HK-2 (cell line): ENCODE data around the gene MYO3B.
"Not testable (repeated sequence)": the region's sequence is repeated elsewhere in the genome, so short reads cannot be mapped to it uniquely, and the experiment has no call there.

ENCODE experiments used
- DNase-seq: peaks from one replicate; pipeline ENCODE4 v3.0.0-alpha.2; 2018; ENCODE audit not compliant: unreplicated experiment

Gene MYO3B

DNA sequence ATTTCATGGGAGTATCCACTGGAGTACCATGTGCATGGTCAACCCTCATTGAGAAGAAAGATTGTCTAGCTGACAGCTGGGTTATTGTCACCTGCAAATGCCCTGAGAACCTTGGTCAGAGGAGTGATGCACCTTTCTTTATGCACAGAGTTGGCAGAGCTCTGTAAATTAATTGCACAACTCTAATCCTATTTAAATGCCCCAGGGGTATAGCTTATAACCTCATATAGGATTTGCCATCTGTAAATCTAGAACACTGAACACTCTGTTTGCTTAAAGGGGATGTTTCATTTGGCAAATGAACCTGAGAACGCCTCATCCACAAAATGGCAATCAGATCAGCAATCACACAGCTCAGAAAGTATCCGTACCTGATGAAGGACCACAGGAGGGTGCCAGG, 465.4 kb downstream of the MYO3B start:
- no peak for DNase-seq

DNA sequence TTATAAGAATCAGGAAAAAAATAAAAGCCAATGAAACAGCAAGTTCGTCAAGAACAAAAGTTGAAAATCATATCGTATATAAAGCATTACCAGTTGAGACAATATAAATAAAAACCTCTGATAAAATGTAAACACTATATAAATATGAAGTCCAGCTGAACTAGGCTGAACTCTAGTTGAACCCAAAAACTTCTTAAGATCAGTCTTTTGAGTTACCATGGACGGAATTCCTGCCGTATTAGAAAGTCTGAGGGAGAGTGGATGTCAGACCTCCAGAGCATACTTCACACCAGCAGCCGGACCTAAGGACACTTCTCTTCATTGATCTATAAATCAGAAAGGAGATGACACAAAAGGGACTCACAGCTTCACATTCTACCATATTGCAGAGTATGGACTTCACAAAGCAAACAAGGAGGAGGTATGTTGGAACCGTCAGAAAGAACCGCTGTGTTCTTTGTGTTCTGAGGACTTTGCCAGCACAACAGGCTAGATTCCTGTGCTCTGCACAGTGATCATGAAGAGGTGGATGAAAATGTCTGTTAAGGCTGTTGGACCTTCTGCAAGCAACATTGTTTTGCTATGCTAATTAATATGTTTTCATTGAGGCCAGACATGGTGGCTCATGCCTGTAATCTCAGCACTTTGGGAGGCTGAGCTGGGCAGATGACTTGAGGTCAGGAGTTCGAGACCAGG, 469.9 kb downstream of the MYO3B start:
- DNase-seq: no peak

DNA sequence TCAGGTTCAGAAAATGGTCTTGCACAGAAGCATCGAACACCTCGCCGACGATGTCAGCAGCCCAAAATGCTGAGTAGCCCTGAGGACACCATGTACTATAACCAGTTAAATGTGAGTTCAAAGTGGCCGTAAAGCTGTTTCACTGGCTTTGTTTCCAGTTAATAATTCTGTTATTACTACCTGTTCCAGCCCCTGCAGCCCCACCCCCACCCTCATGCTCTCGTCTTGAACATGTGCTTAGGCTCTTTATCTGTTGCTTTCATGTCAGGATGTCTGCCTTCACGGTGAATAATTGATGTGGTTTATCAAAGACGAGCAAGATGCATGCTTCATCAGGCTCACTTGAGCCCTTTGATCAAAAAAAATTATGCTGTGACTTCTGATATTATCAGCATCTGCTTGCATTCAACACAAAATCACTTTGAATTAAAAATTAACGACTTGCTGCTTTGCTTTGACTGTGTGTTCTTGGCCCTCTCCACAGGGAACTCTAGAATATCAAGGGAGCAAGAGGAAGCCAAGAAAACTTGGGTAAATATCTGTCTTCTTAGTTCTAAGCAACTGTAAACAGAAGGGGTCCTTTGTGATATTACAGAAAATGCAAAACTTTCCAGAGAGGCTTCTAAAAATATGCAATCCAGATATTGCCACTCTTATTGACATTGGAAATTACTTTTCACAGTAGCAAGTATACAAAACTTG, 473.8 kb downstream of the MYO3B start:
- no peak for DNase-seq

DNA sequence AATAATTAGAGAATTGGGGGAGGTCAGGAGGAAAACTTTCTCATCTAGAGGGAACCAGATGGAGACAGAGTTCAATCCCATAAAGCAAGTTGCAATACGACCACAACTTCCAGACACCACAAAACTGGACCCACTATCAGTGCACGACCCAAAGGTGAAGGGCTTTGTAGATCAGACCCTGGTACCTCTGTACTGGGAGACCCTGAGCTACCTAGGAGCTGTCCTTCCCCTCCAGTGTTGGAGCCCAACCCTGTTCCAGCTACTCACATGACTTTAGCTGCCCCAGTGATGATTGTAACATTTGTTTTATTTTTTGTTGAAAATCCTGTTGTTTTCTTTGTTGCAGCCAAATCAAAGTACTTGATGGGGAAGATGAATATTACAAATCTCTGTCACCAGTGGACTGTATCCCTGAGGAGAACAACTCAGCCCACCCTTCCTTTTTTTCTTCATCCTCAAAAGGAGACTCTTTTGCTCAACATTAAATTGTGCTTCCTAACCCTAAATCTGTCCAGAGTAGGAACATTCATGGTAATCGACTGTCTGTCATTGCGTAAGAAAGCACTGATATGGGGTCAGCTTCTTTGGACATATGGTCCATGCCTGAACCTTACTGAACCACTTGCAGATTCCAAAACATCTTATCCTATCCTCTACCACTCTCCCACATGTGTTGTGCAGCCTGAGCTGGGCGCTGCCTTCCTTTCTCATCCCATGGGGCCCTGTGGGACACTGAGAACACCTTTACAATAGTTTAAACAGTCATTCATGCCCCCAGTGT, 474.9 kb downstream of the MYO3B start:
- no peak for DNase-seq

DNA sequence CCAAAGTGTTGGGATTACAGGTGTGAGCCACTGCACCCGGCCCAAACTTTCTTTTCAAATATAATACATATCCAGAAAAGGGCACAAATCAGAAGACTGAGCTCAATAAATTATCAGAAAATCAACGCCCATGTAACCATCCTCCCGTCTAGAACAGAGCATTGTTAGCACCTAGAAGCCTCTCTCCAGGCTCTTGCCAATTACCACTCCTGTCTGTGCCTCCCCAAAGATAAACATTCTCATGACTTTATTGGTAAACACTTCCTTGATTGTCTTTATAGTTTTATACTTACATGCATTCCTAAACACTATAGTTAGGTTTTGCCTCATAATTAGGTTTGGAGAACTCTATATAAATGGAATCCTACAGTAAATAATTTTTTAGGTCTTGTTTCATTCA, 478.7 kb downstream of the MYO3B start:
- DNase-seq: no peak

DNA sequence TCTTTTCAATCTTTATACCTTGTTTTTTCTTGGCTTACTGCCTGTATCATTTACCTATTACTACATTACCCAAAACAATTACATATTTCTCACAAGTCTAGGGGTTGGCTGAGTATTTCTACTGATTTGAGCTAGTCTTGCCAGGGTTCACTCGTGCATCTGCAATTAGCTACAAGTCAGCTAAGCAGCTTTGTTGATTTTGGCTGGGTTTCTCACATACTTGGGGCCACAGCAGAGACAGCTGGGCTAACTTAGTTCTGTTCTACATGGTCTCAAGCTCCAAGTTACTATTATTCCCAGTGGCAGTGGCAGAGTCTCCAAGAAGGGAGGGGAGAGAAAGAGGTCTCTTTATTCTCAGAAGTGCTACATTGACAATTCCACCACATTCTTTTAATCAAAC, 482.5 kb downstream of the MYO3B start:
- no peak for DNase-seq

DNA sequence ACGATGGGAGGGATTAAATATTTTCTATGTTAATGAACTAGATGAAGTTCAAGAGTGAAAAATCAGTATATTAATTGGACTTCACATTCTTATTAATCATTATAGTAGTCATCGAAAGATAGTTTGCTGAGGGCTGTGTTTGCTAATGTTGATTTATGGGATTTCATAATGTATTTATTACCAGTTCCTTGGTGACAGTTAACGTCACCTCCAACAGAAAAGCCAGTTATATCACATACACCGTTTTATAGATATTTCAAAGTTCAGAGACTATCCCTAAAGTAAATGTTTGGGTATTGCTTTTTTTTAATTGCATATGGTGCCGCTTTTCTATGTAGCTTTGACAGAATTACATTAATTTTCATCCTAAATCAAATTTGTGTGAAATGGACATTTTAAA, 487.8 kb downstream of the MYO3B start:
- no peak for DNase-seq

DNA sequence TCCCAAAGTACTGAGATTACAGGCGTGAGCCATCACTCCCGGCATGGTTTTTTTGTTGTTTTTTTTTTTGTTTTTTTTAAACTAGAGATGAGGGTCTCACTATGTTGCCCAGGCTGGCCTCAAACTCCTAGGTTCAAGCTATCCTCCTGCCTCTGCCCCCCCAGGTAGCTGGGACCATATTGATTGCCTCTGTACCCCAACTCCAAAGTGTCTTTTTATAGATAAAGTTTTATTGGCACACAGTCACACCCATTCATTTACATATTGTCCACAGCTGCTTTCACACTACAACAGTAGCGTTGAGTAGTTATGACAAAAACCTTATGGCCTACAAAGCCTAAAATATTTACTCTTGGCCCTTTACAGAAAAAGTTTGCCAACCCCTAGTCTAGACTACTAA, 492.0 kb downstream of the MYO3B start:
- DNase-seq: no peak

DNA sequence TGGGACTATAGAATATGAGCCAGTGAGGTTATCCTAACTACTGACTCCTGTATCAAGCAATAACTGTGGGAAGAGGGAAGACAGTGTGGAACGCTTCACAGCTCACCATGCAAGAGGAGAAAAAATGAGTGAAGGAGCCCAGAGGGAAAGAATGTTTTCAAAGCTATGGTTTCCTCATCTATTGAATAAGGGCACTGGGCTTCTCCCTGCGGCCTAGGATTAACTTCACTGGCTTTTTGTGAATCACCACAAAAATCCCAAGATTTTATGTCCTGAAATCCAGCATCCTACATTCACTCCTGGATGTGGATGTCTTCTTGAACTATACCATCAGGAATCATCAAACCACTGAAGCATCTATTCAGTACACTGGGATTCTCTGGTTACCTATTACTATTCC, 492.7 kb downstream of the MYO3B start:
- DNase-seq: no peak

DNA sequence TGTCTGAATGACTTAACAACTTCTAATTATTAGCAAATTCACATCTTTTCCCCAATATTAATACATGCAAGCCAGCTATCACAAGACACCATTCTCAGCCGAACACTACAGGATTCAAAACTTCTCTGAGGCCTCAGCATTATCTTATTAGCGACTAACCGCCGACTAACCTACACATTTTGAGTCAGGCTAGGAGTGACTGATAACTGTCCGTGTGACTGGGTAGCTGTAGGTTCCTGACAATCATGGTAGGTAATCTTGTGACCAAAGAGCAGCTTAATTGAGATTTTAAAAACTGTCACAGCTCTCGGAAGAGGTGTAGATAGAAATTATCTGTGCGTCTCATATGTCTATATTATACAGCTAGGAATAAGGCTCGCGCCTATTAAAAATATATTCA, 493.1 kb downstream of the MYO3B start:
- no peak for DNase-seq

DNA sequence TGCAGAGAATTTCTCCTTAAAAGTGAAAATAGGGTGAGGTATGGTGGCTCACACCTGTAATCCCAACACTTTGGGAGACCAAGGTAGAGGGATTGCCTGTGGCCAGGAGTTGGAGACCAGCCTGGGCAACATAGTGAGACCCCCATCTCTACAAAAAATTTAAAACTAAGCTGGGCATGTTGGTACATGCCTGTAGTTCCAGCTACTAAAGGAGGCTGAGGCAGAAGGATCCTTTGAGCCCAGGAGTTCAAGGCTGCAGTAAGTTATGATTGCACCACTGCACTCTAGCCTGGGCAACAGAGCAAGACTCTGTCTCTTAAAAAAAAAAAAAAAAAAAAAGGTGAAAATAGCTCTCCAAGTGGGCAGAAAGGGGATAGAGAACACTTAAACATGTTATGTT, 496.3 kb downstream of the MYO3B start:
- not testable (repeated sequence) for DNase-seq

DNA sequence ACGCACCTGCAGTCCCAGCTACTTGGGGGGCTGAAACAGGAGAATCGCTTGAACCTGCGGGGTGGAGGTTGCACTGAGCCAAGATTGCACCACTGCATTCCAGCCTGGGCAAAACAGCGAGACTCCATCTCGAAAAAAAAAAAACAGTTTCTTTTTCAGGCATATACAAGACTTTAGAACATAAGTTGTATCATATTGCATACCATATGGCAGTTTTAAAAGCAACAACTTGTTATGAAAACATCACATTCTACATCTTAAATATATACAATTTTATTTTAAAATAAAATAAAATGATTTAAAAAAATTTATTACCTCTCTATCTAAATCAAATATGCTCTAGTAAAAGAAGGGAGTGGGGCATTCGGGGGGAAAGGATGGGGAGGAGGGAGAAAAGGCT, 497.8 kb downstream of the MYO3B start:
- no peak for DNase-seq

DNA sequence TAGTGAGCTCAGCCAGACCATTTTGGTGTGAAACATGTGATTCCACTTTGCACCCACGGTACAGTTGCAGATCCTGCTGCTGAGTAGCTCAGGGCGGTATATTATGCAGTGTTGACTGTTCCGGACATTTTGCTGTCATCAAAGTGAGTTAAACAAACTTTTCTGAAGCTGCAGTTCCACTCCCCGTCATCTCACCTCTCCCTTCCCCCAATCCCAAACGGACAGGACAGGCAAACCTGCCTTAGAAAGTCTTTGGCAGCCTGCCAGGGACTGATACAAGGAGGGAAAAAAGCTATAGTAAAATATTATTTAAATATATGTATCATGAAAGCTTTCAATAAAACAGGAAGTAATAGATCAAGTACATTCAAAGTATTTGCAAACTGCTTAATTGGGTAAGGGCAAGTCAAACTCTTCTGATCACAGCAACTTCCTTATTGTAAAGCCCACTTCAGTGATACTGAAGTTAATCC, 501.7 kb downstream of the MYO3B start:
- DNase-seq: no peak

DNA sequence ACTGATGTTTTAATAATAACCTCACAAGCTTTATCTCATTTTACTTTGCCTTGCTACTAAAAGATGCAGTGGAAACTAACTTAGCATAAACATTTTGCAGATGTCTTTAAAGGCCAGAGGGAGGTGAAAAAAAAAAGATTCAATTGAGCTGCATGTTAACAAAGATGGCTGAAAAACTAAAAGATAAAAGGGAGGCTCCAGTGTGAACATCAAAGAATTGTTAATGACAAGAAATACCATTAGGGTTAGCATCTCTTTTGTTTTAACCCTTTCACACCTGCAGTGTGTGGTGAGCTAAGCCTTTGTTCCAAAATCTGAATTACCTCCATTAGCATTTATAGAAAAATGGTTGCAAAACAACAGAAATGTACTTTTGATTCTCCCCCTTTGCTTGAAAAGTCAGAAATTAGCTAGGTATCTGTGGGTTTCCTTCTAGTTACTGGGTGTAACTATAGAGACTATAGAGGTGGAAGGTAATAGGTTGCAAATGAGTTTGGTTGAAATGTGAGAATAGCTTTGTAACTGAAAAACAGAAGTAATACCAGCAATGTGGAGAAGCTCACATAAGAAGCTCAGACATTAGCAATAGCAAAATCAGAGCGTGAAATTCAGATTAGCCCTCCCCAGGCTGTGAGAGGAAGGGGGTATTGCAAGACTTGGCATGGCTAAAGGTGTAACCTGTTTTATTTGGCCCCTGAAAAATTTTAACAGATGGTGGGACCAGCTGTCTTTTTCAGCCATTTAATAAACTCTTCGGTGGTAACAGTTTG, 502.4 kb downstream of the MYO3B start:
- no peak for DNase-seq

DNA sequence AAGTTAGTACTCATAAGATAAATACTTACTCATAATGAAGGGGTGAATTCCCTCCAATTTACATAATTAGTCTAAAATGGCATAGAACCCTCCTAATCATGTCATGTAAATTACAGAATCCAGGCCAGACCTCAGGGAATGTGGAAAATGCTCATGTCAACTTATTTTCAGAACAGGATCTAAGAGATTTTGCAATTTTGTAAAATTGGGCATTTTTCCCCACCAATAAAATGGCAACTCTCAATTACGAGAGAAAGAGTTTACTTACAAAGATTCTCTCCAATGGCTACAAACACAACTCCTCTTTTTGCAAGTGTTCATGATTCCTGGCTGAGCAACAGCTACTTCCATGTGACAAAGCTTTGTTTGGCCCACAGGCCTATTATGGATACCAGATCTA, 503.4 kb downstream of the MYO3B start:
- DNase-seq: no peak

DNA sequence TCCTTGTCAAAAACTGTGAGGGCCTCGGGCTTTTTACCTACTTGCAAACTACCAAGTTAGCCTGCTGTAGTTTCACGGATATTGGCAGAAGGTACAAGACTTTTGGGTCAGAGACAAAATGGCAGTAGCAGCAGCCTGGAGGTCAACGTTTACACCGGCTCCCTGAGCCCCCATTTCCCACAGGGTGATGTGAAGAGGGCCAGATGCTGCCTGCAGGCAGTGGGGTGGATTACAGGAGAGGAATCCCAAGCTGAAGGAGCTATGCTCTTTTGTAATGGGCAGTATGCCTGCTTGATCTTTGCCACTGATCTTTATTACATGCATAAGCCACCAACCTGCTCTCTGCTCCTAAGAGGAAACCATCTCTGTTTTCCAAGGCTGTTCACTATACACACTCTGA, 507.6 kb downstream of the MYO3B start:
- no peak for DNase-seq

DNA sequence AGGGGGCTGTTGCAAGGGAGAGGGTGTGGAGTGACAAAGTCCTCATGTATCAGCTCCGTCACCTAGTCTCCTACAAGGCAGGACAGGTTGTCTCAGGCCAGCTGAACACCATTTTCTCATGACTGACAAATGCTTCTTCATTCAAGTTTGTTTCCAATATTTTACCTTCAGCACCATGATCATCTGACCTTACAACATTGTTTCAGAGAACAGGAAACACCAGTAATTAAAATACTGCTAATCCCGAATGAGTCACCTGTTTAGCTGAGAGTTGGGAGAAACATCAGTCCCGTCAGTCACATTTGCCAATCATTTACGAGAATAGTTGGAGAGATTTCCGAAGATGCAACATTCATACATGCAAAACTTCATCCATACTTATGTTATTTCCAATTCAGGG, 511.5 kb downstream of the MYO3B start:
- DNase-seq: no peak

DNA sequence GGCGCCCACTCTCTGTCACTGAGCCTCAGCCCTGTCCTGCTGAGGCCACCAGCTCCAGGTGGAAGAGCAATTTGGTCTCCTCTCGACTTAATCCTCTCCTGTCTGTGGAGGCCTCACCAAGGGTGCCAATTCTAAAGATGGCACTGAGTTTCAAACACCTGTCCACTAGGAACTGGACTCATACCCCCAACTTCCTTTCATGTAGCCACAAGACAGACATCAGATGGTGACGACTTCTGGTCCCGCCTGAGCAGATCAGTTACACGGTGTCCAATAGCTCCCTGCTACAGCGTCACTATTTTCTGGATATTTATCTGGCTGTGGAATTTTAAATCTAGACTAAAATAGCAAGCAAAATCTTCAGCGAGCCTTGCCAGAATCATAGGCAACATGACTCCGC, 512.7 kb downstream of the MYO3B start:
- no peak for DNase-seq

DNA sequence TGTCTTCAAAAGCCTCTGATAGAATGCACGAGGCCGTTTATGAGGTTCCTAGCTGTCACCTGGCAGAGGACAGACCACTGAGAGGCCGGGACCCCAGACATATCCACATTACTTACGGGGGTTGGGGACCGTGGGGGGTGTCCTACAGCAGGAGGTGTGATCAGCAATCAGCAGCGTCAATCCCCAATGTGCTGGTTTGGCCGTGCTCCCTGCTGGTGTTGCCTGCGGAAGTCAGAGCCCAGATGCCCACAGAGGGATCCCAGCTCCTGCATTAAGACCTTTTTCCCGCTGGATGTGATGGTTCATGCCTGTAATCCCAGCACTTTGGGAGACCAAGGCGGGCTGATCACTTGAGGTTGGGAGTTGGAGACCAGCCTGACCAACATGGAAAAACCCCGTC, 516.4 kb downstream of the MYO3B start:
- no peak for DNase-seq

DNA sequence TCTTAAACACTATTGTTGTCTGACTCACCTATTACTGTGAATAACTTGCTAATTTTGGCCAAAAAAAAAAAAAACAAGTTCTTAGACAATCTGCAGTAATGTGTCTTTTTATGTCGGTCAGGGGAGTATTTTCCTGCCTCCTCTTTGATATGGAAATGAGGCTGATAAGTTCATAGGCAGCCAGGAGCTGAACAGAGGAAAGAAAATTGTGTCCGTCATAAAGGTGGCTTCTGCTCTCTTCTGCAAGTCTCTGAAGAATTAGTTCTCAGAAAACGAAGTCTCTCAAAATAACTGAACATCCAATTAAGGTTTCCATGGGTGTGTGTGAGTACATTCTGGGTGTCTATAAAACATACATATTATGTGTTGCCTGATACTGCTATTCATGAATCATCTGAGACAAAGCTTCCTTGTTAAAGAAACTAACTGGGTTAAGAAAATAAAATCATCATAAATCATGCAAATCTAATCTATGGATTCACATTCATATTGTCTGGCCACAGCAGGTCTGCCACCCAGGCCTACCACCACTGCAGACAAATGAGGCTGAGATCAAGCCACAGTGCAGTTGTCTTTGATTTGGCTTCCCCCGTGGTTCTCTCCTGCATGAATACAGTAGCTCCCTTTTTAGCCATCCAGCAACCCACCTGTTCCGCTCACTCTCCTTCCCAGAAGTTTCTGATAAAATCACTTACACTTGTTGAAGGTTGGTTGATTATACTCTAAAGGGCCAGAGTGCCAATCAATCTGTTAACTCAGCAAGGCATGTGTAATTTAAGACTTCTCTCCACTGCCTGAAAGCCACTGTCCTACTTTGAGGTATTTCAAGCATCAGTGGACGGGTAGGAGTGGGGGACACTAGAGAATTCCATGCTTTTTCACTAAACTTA, 517.8 kb downstream of the MYO3B start:
- no peak for DNase-seq

DNA sequence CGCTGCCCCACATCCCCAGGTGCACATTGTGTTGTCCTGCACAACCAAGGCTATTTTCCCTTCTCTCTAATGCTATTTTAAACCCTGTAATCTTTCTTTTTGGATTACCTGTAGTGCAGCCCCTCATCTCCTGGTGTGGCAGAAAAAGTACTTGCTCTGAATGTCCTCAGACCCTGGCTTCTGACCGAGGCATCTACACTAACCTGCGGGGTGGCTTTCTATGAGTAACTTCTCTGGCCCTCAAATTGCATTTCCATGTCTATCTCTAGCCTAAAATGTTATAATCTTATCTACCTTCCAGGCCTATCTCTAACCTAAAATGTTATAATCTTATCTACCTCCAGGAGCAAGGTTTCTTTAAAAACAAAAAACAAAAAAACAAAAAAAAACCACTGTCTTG, 519.0 kb downstream of the MYO3B start:
- no peak for DNase-seq
